ENCODE measurements around the gene NXPH2. TPM values are rescaled to one million over a fixed set of nuclear protein-coding genes. Genes with fewer than 3 reads are reported as not detected.

Gene NXPH2
- total and polyA plus RNA-seq, 2 donors (not counting 1 experiment from before 2014, with no cell fraction given), result not detected

DNA sequence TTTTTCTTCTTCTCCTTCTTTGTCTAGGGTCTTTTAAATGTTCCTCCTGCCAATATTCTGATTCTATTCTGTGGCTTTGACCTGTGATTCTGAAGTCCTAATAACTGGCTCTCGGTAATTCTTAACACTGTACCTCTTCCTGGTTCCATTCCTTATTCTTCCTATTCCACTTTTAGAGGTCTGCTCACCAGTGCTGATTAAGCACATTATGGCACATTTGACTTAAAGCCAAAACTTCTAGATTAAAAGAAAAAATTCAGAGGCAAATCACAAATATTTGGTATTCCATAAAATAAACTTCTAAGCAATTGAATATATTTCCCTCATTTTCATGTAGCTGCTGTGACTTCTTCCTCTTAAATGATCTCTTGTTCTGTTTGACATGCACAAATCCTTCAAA is 47.5 kb downstream of the NXPH2 start:
- Histone ChIP-seq H3K9ac (ENCODE audit: insufficient read depth, low read length) (no peak overlapping the region), H3K36me3 (ENCODE audit: control insufficient read depth, insufficient read depth, low read length) (no peaks in the 10 kb centered on the region), H4K20me1 (ENCODE audit: control insufficient read depth, extremely low read depth, insufficient read depth, low read length) (no peaks in the 10 kb centered on the region), H3K27me3 (ENCODE audit: control insufficient read depth, insufficient read depth, low read length) (no peaks in the 10 kb centered on the region), H3K4me3 (replicated peaks in 1 of 4; ENCODE audit: control extremely low read depth in 1 of 4, insufficient read depth in 1 of 4, low read depth in 3 of 4, low read length in 4 of 4) (no peak overlapping the region), H3K27ac (ENCODE audit: insufficient read depth, low read length) (no peak overlapping the region), H3K4me1 (ENCODE audit: control insufficient read depth, extremely low read depth, insufficient read depth, low read length) (no peaks in the 10 kb centered on the region), H3K4me2 (ENCODE audit: extremely low read depth, insufficient read depth, low read length) (no peak overlapping the region), H2AFZ (ENCODE audit: low read length) (no peak overlapping the region), H3K9me3 (ENCODE audit: control insufficient read depth, insufficient read depth, low read depth, low read length) (no peaks in the 10 kb centered on the region), H3K79me2 (ENCODE audit: control insufficient read depth, insufficient read depth, low read length) (no peaks in the 10 kb centered on the region)
- TF ChIP-seq EZH2 (IDR thresholded peaks at IDR 0.05; ENCODE audit: low read length, missing control alignments), result no peak
- TF ChIP-seq, protein P1, sequence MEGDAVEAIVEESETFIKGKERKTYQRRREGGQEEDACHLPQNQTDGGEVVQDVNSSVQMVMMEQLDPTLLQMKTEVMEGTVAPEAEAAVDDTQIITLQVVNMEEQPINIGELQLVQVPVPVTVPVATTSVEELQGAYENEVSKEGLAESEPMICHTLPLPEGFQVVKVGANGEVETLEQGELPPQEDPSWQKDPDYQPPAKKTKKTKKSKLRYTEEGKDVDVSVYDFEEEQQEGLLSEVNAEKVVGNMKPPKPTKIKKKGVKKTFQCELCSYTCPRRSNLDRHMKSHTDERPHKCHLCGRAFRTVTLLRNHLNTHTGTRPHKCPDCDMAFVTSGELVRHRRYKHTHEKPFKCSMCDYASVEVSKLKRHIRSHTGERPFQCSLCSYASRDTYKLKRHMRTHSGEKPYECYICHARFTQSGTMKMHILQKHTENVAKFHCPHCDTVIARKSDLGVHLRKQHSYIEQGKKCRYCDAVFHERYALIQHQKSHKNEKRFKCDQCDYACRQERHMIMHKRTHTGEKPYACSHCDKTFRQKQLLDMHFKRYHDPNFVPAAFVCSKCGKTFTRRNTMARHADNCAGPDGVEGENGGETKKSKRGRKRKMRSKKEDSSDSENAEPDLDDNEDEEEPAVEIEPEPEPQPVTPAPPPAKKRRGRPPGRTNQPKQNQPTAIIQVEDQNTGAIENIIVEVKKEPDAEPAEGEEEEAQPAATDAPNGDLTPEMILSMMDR (conservative IDR thresholded peaks at IDR 0.05 in 1 of 2, IDR thresholded peaks at IDR 0.05 in 1 of 2; ENCODE audit: low read depth in 1 of 2, low read length in 2 of 2), result no peak
- DNase-seq (ENCODE audit: low read depth in 2 of 2), result no peak

DNA sequence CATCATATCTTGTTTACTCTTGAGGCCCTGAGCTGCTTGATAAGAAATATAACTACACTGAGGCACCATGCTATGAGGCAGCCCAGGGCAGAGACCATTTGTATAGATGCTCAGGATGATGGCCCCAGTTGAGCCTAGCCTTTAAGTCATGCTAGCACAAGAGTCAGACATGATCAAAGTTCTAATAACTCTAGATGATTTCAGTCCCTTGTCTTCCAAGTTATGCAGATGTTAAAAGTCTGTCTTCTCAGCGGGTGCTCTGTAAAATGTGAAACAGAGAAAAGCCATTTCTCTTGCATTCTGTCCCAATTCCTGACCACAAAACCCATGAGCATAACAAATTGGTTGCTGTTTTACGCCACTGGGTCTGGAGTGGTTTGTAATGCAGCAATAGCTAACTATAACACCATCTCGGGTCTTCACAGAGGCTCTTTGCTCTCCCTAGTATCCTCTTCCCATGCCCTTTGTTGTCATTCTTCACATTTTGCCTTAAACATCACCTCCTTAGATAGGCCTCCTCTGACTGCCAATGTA is 49.6 kb downstream of the NXPH2 start:
- H3K27me3 ChIP-seq (ENCODE audit: control insufficient read depth, insufficient read depth, low read length), result no peaks in the 10 kb centered on the region
- TF ChIP-seq, protein P1 (conservative IDR thresholded peaks at IDR 0.05 in 1 of 2, IDR thresholded peaks at IDR 0.05 in 1 of 2; ENCODE audit: low read depth in 1 of 2, low read length in 2 of 2), result no peak
- no peak for TF ChIP-seq EZH2 (IDR thresholded peaks at IDR 0.05; ENCODE audit: low read length, missing control alignments)
- H3K9ac ChIP-seq (ENCODE audit: insufficient read depth, low read length), result no peak overlapping the region
- H2AFZ ChIP-seq (ENCODE audit: low read length), result no peak overlapping the region
- DNase-seq (ENCODE audit: low read depth in 2 of 2), result no peak
- no peaks in the 10 kb centered on the region for H3K9me3 ChIP-seq (ENCODE audit: control insufficient read depth, insufficient read depth, low read depth, low read length)
- no peaks in the 10 kb centered on the region for H3K4me1 ChIP-seq (ENCODE audit: control insufficient read depth, extremely low read depth, insufficient read depth, low read length)
- no peaks in the 10 kb centered on the region for H4K20me1 ChIP-seq (ENCODE audit: control insufficient read depth, extremely low read depth, insufficient read depth, low read length)
- H3K79me2 ChIP-seq (ENCODE audit: control insufficient read depth, insufficient read depth, low read length), result no peaks in the 10 kb centered on the region
- no peak overlapping the region for H3K4me3 ChIP-seq (replicated peaks in 1 of 4; ENCODE audit: control extremely low read depth in 1 of 4, insufficient read depth in 1 of 4, low read depth in 3 of 4, low read length in 4 of 4)
- no peak overlapping the region for H3K27ac ChIP-seq (ENCODE audit: insufficient read depth, low read length)
- H3K4me2 ChIP-seq (ENCODE audit: extremely low read depth, insufficient read depth, low read length), result no peak overlapping the region
- H3K36me3 ChIP-seq (ENCODE audit: control insufficient read depth, insufficient read depth, low read length), result no peaks in the 10 kb centered on the region

DNA sequence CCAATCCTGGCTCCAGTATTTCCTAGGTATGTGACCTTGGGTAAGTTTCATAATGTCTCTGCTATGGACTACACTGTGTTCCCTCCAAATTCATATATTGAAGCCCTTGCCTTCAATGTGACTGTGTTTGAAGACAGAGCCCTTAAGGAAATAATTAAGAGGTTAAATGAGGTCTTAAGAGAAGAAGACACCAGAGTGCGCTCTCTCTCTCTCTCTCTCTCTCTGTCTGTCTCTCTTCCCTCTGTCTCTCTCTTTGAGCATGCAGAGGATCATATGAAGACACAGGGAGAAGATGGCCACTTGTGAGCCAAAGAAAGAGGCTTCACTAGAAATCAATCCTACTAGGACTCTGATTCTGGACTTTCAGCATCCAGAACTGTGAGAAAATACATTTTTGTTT is 52.2 kb downstream of the NXPH2 start:
- Histone ChIP-seq H3K79me2 (ENCODE audit: control insufficient read depth, insufficient read depth, low read length) (no peaks in the 10 kb centered on the region), H3K4me3 (replicated peaks in 1 of 4; ENCODE audit: control extremely low read depth in 1 of 4, insufficient read depth in 1 of 4, low read depth in 3 of 4, low read length in 4 of 4) (no peak overlapping the region), H3K4me2 (ENCODE audit: extremely low read depth, insufficient read depth, low read length) (no peak overlapping the region), H2AFZ (ENCODE audit: low read length) (no peak overlapping the region), H3K9me3 (ENCODE audit: control insufficient read depth, insufficient read depth, low read depth, low read length) (no peaks in the 10 kb centered on the region), H3K4me1 (ENCODE audit: control insufficient read depth, extremely low read depth, insufficient read depth, low read length) (no peaks in the 10 kb centered on the region), H4K20me1 (ENCODE audit: control insufficient read depth, extremely low read depth, insufficient read depth, low read length) (no peaks in the 10 kb centered on the region), H3K9ac (ENCODE audit: insufficient read depth, low read length) (no peak overlapping the region), H3K36me3 (ENCODE audit: control insufficient read depth, insufficient read depth, low read length) (no peaks in the 10 kb centered on the region), H3K27me3 (ENCODE audit: control insufficient read depth, insufficient read depth, low read length) (no peaks in the 10 kb centered on the region), H3K27ac (ENCODE audit: insufficient read depth, low read length) (no peak overlapping the region)
- no peak for DNase-seq (ENCODE audit: low read depth in 2 of 2)
- no peak for TF ChIP-seq EZH2 (IDR thresholded peaks at IDR 0.05; ENCODE audit: low read length, missing control alignments)
- TF ChIP-seq, protein P1 (conservative IDR thresholded peaks at IDR 0.05 in 1 of 2, IDR thresholded peaks at IDR 0.05 in 1 of 2; ENCODE audit: low read depth in 1 of 2, low read length in 2 of 2), result no peak

Measured in fibroblast of lung (primary cell).